ENCODE measurements around the gene TSHZ3.

TSHZ3 gene

GRCh38 chr19:31318790-31319425 lies 30.3 kb downstream of the TSHZ3 start:
- Histone ChIP-seq H3K4me3 (no peak overlapping the region), H3K27ac (no peak overlapping the region)
- DNase-seq (ENCODE audit: low spot score) = no peak
- TF ChIP-seq, protein P1, sequence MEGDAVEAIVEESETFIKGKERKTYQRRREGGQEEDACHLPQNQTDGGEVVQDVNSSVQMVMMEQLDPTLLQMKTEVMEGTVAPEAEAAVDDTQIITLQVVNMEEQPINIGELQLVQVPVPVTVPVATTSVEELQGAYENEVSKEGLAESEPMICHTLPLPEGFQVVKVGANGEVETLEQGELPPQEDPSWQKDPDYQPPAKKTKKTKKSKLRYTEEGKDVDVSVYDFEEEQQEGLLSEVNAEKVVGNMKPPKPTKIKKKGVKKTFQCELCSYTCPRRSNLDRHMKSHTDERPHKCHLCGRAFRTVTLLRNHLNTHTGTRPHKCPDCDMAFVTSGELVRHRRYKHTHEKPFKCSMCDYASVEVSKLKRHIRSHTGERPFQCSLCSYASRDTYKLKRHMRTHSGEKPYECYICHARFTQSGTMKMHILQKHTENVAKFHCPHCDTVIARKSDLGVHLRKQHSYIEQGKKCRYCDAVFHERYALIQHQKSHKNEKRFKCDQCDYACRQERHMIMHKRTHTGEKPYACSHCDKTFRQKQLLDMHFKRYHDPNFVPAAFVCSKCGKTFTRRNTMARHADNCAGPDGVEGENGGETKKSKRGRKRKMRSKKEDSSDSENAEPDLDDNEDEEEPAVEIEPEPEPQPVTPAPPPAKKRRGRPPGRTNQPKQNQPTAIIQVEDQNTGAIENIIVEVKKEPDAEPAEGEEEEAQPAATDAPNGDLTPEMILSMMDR (IDR thresholded peaks at IDR 0.05) = no peak

DNA sequence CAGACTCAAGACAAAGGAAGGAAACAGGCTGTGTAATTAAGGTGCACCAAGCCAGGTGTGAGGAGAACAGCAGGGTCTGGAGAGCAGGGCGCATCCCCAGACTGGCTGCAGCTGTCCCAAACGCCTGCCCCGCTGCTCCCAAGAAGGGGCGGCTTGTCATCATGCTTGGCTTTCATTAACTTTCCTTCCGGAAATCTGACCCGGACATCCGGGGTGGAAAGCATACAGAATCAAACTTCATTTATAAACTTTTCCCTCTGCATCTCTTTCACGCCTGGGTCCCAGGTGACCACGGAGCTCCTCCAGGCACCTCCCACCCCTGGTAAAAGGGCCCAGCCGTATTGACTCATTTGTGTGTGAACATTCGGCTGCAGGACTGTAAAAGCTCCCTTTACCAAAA lies 31.7 kb downstream of the TSHZ3 start:
- H3K27ac ChIP-seq = peak overlapping the region in 1 of 2 donors; percentile 67
- DNase-seq (ENCODE audit: low spot score) = no peak
- peak overlapping the region; percentile 46 for H3K4me3 ChIP-seq
- TF ChIP-seq, protein P1 (IDR thresholded peaks at IDR 0.05) = no peak

DNA sequence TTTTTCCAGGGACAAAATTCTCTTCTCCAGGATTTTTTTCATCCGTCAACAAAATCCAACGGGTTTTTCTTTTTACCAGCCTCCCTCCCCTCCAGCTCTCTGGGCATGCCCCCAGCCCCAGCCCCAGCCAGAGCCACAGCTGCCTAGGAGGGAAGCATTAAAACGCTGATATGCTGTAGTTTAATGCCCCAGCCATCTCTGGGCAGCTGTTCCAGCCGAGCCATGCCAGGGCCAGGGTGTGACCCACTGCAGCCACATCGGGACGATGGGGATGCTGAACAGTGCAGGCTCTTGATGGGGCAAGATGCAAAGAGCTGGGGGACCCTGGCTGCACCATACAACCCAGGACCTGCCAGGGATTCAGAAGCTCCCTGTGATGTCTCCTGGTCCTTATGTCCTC lies 32.1 kb downstream of the TSHZ3 start:
- Histone ChIP-seq H3K27ac (peak overlapping the region in 1 of 2 donors; percentile 67), H3K4me3 (peak overlapping the region; percentile 46)
- DNase-seq (ENCODE audit: low spot score) = no peak
- TF ChIP-seq, protein P1 (IDR thresholded peaks at IDR 0.05) = no peak

DNA sequence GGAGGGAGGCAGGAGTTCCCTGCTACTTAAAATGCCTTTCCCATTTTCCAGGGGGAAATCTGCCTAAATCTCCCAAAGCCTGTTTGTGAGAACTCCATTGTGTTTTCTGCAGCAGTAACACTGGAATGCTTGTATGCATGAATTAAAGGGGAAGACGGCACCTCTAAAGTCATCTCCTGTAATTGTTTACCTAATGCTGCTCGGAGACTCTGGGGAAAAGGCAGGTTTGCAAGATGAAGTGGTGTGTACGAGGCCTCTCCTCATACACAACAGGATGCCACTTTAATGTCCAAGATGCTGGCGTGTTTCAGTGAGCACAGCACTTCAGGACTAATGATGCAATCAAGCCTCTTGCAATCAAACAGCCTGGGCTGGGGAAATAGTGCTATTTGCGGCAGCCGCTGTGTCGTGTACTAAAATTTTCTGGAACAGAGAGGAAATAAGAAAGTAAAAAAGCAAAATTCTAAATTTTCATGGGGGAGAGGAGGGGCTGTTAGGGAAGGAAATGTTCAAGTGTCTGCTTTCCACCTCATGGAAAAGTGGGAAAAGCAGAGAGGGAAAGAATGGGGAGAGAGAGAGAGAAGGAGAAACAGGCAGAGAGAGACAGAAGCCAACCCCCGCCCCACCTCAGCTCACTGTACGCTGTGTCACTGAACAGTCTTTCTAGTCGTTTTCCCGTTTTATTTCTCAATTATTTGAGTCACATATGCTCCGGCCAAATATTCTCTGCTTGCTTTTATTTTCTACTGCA lies 32.9 kb downstream of the TSHZ3 start:
- TF ChIP-seq, protein P1 (IDR thresholded peaks at IDR 0.05) = no peak
- peak overlapping the region; percentile 46 for H3K4me3 ChIP-seq
- no peak for DNase-seq (ENCODE audit: low spot score)
- H3K27ac ChIP-seq = peak overlapping the region in 1 of 2 donors; percentile 67

GRCh38 chr19:31315652-31316051 lies 33.6 kb downstream of the TSHZ3 start:
- DNase-seq (ENCODE audit: low spot score) = no peak
- Histone ChIP-seq H3K4me3 (no peak overlapping the region), H3K27ac (peak overlapping the region in 1 of 2 donors; percentile 67)
- TF ChIP-seq, protein P1 (IDR thresholded peaks at IDR 0.05) = no peak

DNA sequence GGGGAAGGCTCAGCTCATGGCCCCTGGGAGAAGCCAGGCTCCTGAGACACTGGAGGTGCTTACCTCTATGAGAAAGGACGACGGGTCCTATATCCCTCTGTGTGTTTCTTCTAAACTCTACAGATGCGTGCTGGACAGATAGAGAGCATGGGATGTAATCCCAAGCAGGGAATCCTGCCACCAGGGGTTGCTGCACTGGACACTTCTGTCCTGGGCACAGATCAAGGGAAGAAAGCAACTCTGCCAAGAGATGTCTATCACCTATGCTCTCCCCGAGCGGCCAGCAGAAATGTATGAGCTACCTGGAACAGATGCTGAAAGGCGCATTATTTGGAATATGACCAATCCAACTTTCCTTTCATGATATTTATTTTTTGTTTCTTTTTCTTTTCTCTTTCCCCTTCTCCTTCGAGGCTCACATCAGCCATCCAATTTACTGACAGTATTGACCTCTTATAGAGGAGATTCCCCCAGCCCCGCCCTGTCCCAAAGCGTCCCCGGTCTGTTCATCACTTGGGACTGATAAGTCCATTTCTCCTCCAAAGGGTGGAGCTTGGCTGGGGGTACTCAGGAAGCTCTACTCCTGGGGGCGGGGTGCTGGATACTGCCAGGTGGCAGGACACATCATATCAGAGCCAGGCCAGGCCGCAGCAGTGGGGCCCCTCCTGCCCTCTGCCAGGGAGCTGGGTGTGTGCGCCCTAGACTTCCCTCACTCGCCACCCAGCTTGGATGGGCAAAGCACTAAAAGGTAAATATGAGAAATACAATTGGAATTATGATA lies 34.2 kb downstream of the TSHZ3 start:
- Histone ChIP-seq H3K4me3 (no peak overlapping the region), H3K27ac (no peak overlapping the region)
- DNase-seq (ENCODE audit: low spot score) = no peak
- TF ChIP-seq, protein P1 (IDR thresholded peaks at IDR 0.05) = no peak
